Measurements from ENCODE around the gene SNED1.

DNA sequence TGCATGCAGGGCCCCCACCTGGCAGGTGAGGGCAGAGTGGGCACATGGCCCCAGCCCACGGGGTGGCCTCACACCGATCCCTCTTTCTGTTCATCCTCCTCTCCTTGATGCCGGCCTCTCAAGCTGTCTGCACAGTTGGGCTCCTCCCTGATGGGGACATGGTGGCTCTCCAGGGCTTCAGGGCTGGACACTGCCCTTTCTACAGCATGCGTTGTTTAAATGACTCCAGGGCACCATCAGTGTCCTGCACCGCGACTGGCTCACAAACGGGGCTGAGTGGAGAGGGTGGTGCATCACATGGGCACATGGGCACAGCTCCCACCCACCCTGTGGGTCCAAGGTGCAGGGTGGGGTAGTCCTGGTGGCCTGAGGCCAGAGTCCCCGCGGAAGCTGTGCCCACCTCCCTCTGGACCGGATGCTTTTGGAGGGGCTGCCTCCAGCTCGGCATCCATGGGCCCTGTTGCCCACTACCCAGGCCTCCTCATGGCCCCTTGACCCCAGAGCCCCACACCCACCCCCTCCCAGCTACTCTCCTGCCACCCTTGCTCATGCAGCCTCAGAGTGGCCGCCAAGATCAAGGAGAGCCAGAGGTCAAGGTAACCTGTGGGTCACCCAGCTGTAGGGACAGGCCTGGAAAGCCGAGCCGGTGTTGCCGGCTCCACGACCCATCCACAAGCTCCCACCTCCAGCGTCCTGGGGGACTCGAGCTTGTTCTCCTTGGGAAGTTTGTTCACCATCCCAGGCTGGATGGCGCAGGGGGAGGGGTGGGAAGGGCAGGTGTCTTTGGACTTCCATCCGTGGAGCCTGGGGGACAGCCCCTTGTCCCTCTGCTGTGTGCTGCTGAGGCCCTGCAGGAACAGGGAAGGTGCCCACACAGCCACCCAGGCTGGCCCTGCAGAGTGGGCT is 12.3 kb upstream of the SNED1 start:
- TF ChIP-seq, protein P1, sequence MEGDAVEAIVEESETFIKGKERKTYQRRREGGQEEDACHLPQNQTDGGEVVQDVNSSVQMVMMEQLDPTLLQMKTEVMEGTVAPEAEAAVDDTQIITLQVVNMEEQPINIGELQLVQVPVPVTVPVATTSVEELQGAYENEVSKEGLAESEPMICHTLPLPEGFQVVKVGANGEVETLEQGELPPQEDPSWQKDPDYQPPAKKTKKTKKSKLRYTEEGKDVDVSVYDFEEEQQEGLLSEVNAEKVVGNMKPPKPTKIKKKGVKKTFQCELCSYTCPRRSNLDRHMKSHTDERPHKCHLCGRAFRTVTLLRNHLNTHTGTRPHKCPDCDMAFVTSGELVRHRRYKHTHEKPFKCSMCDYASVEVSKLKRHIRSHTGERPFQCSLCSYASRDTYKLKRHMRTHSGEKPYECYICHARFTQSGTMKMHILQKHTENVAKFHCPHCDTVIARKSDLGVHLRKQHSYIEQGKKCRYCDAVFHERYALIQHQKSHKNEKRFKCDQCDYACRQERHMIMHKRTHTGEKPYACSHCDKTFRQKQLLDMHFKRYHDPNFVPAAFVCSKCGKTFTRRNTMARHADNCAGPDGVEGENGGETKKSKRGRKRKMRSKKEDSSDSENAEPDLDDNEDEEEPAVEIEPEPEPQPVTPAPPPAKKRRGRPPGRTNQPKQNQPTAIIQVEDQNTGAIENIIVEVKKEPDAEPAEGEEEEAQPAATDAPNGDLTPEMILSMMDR (conservative IDR thresholded peaks at IDR 0.05 in 1 of 2, IDR thresholded peaks at IDR 0.05 in 1 of 2; ENCODE audit: extremely low read depth in 1 of 2, insufficient read depth in 1 of 2, low read depth in 1 of 2, low read length in 2 of 2): no peak
- no peak for TF ChIP-seq EZH2 (IDR thresholded peaks at IDR 0.05; ENCODE audit: borderline replicate concordance, low read length)

All from mammary epithelial cell (primary cell).